Upper lobe of right lung (tissue), 1 donor: ENCODE data around the gene SLC17A2. TPM values are rescaled to one million over a fixed set of nuclear protein-coding genes. Genes with fewer than 3 reads are reported as not detected.
"Not testable (repeated sequence)": the region's sequence is repeated elsewhere in the genome, so short reads cannot be mapped to it uniquely, and the experiment has no call there.

Experiments used
- ATAC-seq: fragments of 200-7000 bp; cut with Tn5 transposase; one replicate; pipeline ENCODE4 v1.9.1; 2020; ENCODE audit warnings: mild to moderate bottlenecking, moderate library complexity
- DNase-seq: peaks from one replicate; pipeline ENCODE4 v3.0.0-alpha.2; 2020
- H3K27ac ChIP-seq: fragments of 200-600 bp; one replicate; pipeline ENCODE4 v1.8.0; 2022
- H3K27me3 ChIP-seq: fragments of 200-600 bp; one replicate; pipeline ENCODE4 v1.8.0; 2022; ENCODE audit warnings: mild to moderate bottlenecking
- H3K36me3 ChIP-seq: fragments of 200-600 bp; one replicate; pipeline ENCODE4 v1.8.0; 2022
- H3K4me1 ChIP-seq: fragments of 200-600 bp; one replicate; pipeline ENCODE4 v1.8.0; 2022
- H3K4me3 ChIP-seq: fragments of 200-600 bp; one replicate; pipeline ENCODE4 v1.8.0; 2022; ENCODE audit warnings: mild to moderate bottlenecking
- H3K9me3 ChIP-seq: fragments of 200-600 bp; one replicate; pipeline ENCODE4 v1.8.0; 2022
- CTCF ChIP-seq: fragments of 200-600 bp; IDR thresholded peaks from one replicate; pipeline ENCODE4 v1.8.0; 2022; ENCODE audit warnings: antibody characterized with exemption
- intact Hi-C: fragments of 100-400 bp; cut with DNase I; formaldehyde crosslinking; loops from one replicate; pipeline ENCODE4 v1.11.0; 2022
- total RNA-seq: library from RNA; stranded (reverse); fragmentation: NEBNext Ultra II Directional; extraction: Animal tissue kit (Norgen Biotek cat#: 25700); gene quantifications from one replicate; pipeline ENCODE4 v1.2.1, GENCODE V29; 2021
- donor health status: DM: no; HTN: yes; CAD: no; lungs with severe emphysema.

Gene SLC17A2
- total RNA-seq, 1 donor from 2014 or later: not detected

GRCh38 chr6:25934156-25934555 lies 3.7 kb upstream of the SLC17A2 start:
- intact Hi-C loops: no loop called here
- Histone ChIP-seq H3K4me3 (no peak overlapping the region), H3K4me1 (no peaks in the 10 kb centered on the region), H3K27me3 (no peaks in the 10 kb centered on the region), H3K27ac (no peak overlapping the region), H3K9me3 (no peaks in the 10 kb centered on the region), H3K36me3 (no peaks in the 10 kb centered on the region)
- ATAC-seq (no peak), DNase-seq (no peak)
- no peak for TF ChIP-seq CTCF

GRCh38 chr6:25931411-25931709 lies 869 bp upstream of the SLC17A2 start:
- intact Hi-C loops: no loop called here
- DNase-seq: no peak

GRCh38 chr6:25929785-25930184 lies 706 bp downstream of the SLC17A2 start:
- H3K27ac ChIP-seq, H3K36me3 ChIP-seq, ATAC-seq, DNase-seq, H3K27me3 ChIP-seq, intact Hi-C loops, H3K4me3 ChIP-seq, H3K4me1 ChIP-seq, H3K9me3 ChIP-seq: not testable (repeated sequence)

More at GRCh38 chr6:25931411-25931709, 869 bp upstream of the SLC17A2 start:
- Histone ChIP-seq H3K4me3 (no peak overlapping the region), H3K4me1 (no peaks in the 10 kb centered on the region), H3K36me3 (no peaks in the 10 kb centered on the region), H3K27ac (no peak overlapping the region), H3K27me3 (no peaks in the 10 kb centered on the region), H3K9me3 (no peaks in the 10 kb centered on the region)
- no peak for TF ChIP-seq CTCF
- no peak for ATAC-seq

- ATAC-seq: no peak
- H3K27me3 ChIP-seq: no peaks in the 10 kb centered on the region
- no peak for TF ChIP-seq CTCF
- H3K9me3 ChIP-seq: no peaks in the 10 kb centered on the region
- intact Hi-C loops: no loop called here
- no peaks in the 10 kb centered on the region for H3K4me1 ChIP-seq
- no peaks in the 10 kb centered on the region for H3K36me3 ChIP-seq
- DNase-seq: no peak
- H3K27ac ChIP-seq: no peak overlapping the region
- H3K4me3 ChIP-seq: no peak overlapping the region
Measured at GRCh38 chr6:25928562-25929324, 1.7 kb downstream of the SLC17A2 start.

- no peak for DNase-seq
- Histone ChIP-seq H3K27ac (no peak overlapping the region), H3K4me1 (no peaks in the 10 kb centered on the region), H3K4me3 (no peak overlapping the region), H3K27me3 (no peaks in the 10 kb centered on the region), H3K9me3 (no peaks in the 10 kb centered on the region), H3K36me3 (no peaks in the 10 kb centered on the region)
- no peak for TF ChIP-seq CTCF
- no peak for ATAC-seq
- intact Hi-C loops: no loop called here
Measured at GRCh38 chr6:25927756-25928216, 2.7 kb downstream of the SLC17A2 start.

- DNase-seq (no peak), ATAC-seq (no peak)
- intact Hi-C loops: no loop called here
- no peak for TF ChIP-seq CTCF
- Histone ChIP-seq H3K9me3 (no peaks in the 10 kb centered on the region), H3K4me1 (no peaks in the 10 kb centered on the region), H3K36me3 (no peaks in the 10 kb centered on the region), H3K27ac (no peak overlapping the region), H3K27me3 (no peaks in the 10 kb centered on the region), H3K4me3 (no peak overlapping the region)
Measured at GRCh38 chr6:25927178-25927577, 3.3 kb downstream of the SLC17A2 start.
